OCI-LY3 (cell line): ENCODE data around the gene GRID1.

Source experiments
- EZH2phosphoT487 ChIP-seq: fragments of 200-600 bp; shearing (Covaris generic); IDR thresholded peaks from 2 replicates; pipeline ENCODE4 v1.6.1; 2018; ENCODE audit warnings: antibody characterized with exemption, mixed run types, low read depth
- TF ChIP-seq, protein P1 (sequence below): fragments of 200-600, 300-600 bp; sonication (generic); IDR thresholded peaks from 2 replicates; pipeline ENCODE4 v1.5.1; 2014; ENCODE audit warnings: antibody characterized with exemption, low read length, low read depth

DNA sequence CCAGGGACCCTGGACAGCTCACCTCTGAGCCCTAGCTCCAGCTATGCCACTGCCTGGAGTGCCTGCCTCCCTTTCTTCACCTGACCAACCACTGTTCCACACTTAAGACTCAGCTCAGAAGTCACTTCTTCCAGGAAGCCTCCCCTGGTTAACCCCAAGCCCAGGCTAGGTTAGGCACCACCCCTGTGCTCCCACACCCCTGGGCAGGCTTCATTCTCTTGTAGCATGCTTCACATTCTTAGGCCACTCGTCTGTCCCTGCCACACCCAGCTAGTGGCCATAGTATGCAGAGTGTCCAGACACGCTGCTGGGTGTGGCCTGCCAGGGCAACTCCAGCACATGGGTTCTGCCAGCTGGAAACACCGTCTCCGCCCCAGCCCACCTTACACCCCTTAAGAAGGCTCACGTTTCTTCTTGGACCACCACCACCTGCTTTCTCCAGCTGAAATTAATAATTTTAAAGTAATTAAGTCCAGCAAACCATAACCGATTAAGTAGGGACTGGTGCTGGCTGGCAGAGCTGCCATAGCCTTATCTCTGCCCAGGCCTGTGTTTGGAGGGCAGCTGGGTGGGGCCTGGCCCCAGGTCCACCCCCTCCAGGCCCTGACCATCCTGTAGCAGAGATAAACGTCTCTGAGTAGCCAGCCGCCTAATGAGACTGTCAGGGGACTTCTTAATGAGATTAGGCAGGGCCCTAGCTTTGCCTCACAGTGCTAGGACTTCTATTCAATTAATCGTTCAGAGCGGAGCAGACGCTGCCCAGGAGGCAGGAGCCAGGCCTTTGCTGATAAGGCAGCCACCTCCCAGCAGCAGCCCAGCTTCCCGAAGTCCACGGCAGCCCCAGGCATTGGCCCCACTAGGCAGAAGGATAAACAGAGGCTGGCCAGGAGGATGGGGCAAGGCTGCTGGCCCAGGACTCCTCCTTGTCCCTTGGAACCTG, 20.5 kb downstream of the GRID1 start:
- TF ChIP-seq EZH2phosphoT487 = no peak
- TF ChIP-seq, protein P1, sequence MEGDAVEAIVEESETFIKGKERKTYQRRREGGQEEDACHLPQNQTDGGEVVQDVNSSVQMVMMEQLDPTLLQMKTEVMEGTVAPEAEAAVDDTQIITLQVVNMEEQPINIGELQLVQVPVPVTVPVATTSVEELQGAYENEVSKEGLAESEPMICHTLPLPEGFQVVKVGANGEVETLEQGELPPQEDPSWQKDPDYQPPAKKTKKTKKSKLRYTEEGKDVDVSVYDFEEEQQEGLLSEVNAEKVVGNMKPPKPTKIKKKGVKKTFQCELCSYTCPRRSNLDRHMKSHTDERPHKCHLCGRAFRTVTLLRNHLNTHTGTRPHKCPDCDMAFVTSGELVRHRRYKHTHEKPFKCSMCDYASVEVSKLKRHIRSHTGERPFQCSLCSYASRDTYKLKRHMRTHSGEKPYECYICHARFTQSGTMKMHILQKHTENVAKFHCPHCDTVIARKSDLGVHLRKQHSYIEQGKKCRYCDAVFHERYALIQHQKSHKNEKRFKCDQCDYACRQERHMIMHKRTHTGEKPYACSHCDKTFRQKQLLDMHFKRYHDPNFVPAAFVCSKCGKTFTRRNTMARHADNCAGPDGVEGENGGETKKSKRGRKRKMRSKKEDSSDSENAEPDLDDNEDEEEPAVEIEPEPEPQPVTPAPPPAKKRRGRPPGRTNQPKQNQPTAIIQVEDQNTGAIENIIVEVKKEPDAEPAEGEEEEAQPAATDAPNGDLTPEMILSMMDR = no peak
